ENCODE results near the gene PRR36. TPM values are rescaled to one million over a fixed set of nuclear protein-coding genes. Genes with fewer than 3 reads are reported as not detected.

The PRR36 gene
- total RNA-seq, 1 experiment from 2014 or later, result 11.7 TPM

GRCh38 chr19:7921967-7922835 is 48.0 kb upstream of the PRR36 start:
- Mint-ChIP-seq H3K27me3 (ENCODE audit: unreplicated experiment) (no peaks in the 10 kb centered on the region), H3K4me1 (ENCODE audit: low read depth, unreplicated experiment) (peaks cover 8% of the 10 kb centered on the region), H3K4me3 (ENCODE audit: low read depth, unreplicated experiment) (no peak overlapping the region), H3K36me3 (ENCODE audit: insufficient read depth, unreplicated experiment) (peaks cover 42% of the 10 kb centered on the region), H3K9me3 (ENCODE audit: low read depth, unreplicated experiment) (no peaks in the 10 kb centered on the region), H3K27ac (ENCODE audit: unreplicated experiment) (no peak overlapping the region)
- CTCF ChIA-PET, result no interaction called here
- BruUV-seq (replicated peaks), result no TSS peak
- no peak for TF ChIP-seq CTCF (IDR thresholded peaks at IDR 0.05; ENCODE audit: unreplicated experiment)
- intact Hi-C loops (cut with micrococcal nuclease; ENCODE audit: unreplicated experiment), result no loop called here
- DNase-seq, result no peak

GRCh38 chr19:7921302-7921966 is 47.2 kb upstream of the PRR36 start:
- peaks cover 8% of the 10 kb centered on the region for H3K4me1 Mint-ChIP-seq (ENCODE audit: low read depth, unreplicated experiment)
- H3K27ac Mint-ChIP-seq (ENCODE audit: unreplicated experiment), result peak overlapping the region; percentile 39
- no peaks in the 10 kb centered on the region for H3K27me3 Mint-ChIP-seq (ENCODE audit: unreplicated experiment)
- CTCF ChIA-PET, result interaction anchor here (0.6 to 2.3 kb wide), 6 partner anchors 8 to 353 kb away, joined by 3 to 18 read pairs (median 10); partner anchors contain the start of gene TIMM44
- TSS peak; percentile 70 for BruUV-seq (replicated peaks)
- H3K9me3 Mint-ChIP-seq (ENCODE audit: low read depth, unreplicated experiment), result no peaks in the 10 kb centered on the region
- intact Hi-C loops (cut with micrococcal nuclease; ENCODE audit: unreplicated experiment), result no loop called here
- peak overlapping the region; percentile 76 for H3K4me3 Mint-ChIP-seq (ENCODE audit: low read depth, unreplicated experiment)
- peaks cover 37% of the 10 kb centered on the region for H3K36me3 Mint-ChIP-seq (ENCODE audit: insufficient read depth, unreplicated experiment)
- DNase-seq, result no peak
- no peak for TF ChIP-seq CTCF (IDR thresholded peaks at IDR 0.05; ENCODE audit: unreplicated experiment)

GRCh38 chr19:7920519-7921301 is 46.5 kb upstream of the PRR36 start:
- DNase-seq, result peak; percentile 93
- H3K4me1 Mint-ChIP-seq (ENCODE audit: low read depth, unreplicated experiment), result peaks cover 8% of the 10 kb centered on the region
- BruUV-seq (replicated peaks), result no TSS peak
- H3K36me3 Mint-ChIP-seq (ENCODE audit: insufficient read depth, unreplicated experiment), result peaks cover 32% of the 10 kb centered on the region
- H3K4me3 Mint-ChIP-seq (ENCODE audit: low read depth, unreplicated experiment), result peak overlapping the region; percentile 76
- no peaks in the 10 kb centered on the region for H3K27me3 Mint-ChIP-seq (ENCODE audit: unreplicated experiment)
- intact Hi-C loops (cut with micrococcal nuclease; ENCODE audit: unreplicated experiment), result no loop called here
- CTCF ChIA-PET, result interaction anchor here (0.6 to 2.3 kb wide), 13 partner anchors 8 to 1390 kb away, joined by 3 to 18 read pairs (median 8); partner anchors contain the start of genes LRRC8E, TIMM44 and TNFSF9
- H3K27ac Mint-ChIP-seq (ENCODE audit: unreplicated experiment), result peak overlapping the region; percentile 39
- TF ChIP-seq CTCF (IDR thresholded peaks at IDR 0.05; ENCODE audit: unreplicated experiment), result no peak
- no peaks in the 10 kb centered on the region for H3K9me3 Mint-ChIP-seq (ENCODE audit: low read depth, unreplicated experiment)
